HCT116 (cell line): Measurements from ENCODE around the gene RAB19. TPM values are rescaled to one million over a fixed set of nuclear protein-coding genes. Genes with fewer than 3 reads are reported as not detected.

Source experiments
- ATAC-seq: fragments of 200-7000 bp; cut with Tn5 transposase; 2 replicates; pipeline ENCODE4 v1.9.1; 2020; ENCODE audit warnings: mild to moderate bottlenecking, moderate library complexity
- BruUV-seq: library from RNA; stranded (reverse); fragments of 400-500 nt; replicated peaks from 2 replicates; lab custom pipeline; 2021; lab: Mats Ljungman, UMichigan
- CTCF ChIA-PET: fragments of 300-600 bp; sonication (Branson Sonifier 250); formaldehyde crosslinking; loops from one replicate; lab custom pipeline; 2021; ENCODE audit warnings: antibody characterized with exemption; lab: Charles Lee
- POLR2A ChIA-PET: fragments of 300-600, 350-600 bp; sonication (Branson Sonifier 250); formaldehyde crosslinking; loops from one replicate; lab custom pipeline; 2021; ENCODE audit warnings: antibody characterized with exemption; lab: Charles Lee
- RAD21 ChIA-PET, 2 experiments: fragments of 300-600 bp; sonication (Branson Sonifier 250); formaldehyde crosslinking; loops; one replicate each; lab custom pipeline; 2023; ENCODE audit warnings: low total read pairs in 2 of 2; ENCODE audit not compliant: uncharacterized antibody in 2 of 2, unreplicated experiment in 2 of 2, low non-redundant PET in 1 of 2; lab: Charles Lee
- DNase-seq: peaks from one replicate; pipeline ENCODE4 v3.0.0-alpha.2; 2010; ENCODE audit warnings: low read depth, low spot score
- H2AFZ ChIP-seq: fragments of 200-600 bp; shearing (Covaris generic), sonication (generic); 2 replicates; pipeline ENCODE4 v1.6.1; 2017; ENCODE audit warnings: low read depth, mixed run types, mixed read lengths, antibody characterized with exemption, low read length; ENCODE audit not compliant: poor library complexity, severe bottlenecking
- H3K27ac ChIP-seq: 2 replicates; pipeline ENCODE4 v1.5.1; 2012; ENCODE audit warnings: low read depth, low read length
- H3K27me3 ChIP-seq: fragments of 200-600 bp; sonication (generic); 2 replicates; pipeline ENCODE4 v1.6.1; 2016; ENCODE audit warnings: mixed run types, low read length, mixed read lengths; ENCODE audit not compliant: insufficient read depth
- H3K36me3 ChIP-seq, 2 experiments: fragments of 200-500 bp in 1 of 2; fragments of 200-600 bp in 1 of 2; sonication (Bioruptor generic) in 1 of 2; sonication (generic) in 1 of 2; 2 replicates each; pipeline versions ENCODE4 v1.5.1 to v1.6.1; 2014 to 2016; ENCODE audit warnings: low read length in 2 of 2, inconsistent platforms in 1 of 2, mixed read lengths in 1 of 2, mixed run types in 1 of 2; ENCODE audit not compliant: insufficient read depth in 2 of 2, control insufficient read depth in 1 of 2
- H3K4me1 ChIP-seq, 2 experiments: fragments of 200-600 bp in 1 of 2; sonication (generic) in 1 of 2; 2 replicates each; pipeline versions ENCODE4 v1.5.1 to v1.6.1; 2012 to 2017; ENCODE audit warnings: low read length in 2 of 2, inconsistent platforms in 1 of 2, mild to moderate bottlenecking in 1 of 2, mixed read lengths in 1 of 2, mixed run types in 1 of 2, moderate library complexity in 1 of 2; ENCODE audit not compliant: insufficient read depth in 2 of 2, control insufficient read depth in 1 of 2
- H3K4me2 ChIP-seq: fragments of 200-600 bp; sonication (generic); 2 replicates; pipeline ENCODE4 v1.6.1; 2017; ENCODE audit warnings: mixed run types, low read length, mixed read lengths
- H3K4me3 ChIP-seq, 2 experiments: fragments of 200-600 bp in 1 of 2; sonication (generic) in 1 of 2; replicated peaks in 1 of 2; 2 replicates each; pipeline ENCODE4 v1.5.1; 2011 to 2016; ENCODE audit warnings: low read length in 2 of 2, control low read depth in 1 of 2, low read depth in 1 of 2, mild to moderate bottlenecking in 1 of 2, mixed read lengths in 1 of 2, mixed run types in 1 of 2
- H3K79me2 ChIP-seq: fragments of 200-600 bp; sonication (generic); 2 replicates; pipeline ENCODE4 v1.6.1; 2017; ENCODE audit warnings: mild to moderate bottlenecking, mixed run types, low read length, moderate library complexity, mixed read lengths; ENCODE audit not compliant: insufficient read depth
- H3K9ac ChIP-seq: fragments of 200-600 bp; sonication (generic); 2 replicates; pipeline ENCODE4 v1.6.1; 2016; ENCODE audit warnings: low read length, mixed read lengths
- H3K9me2 ChIP-seq: fragments of 200-600 bp; sonication (generic), shearing (Covaris generic); 2 replicates; pipeline ENCODE4 v1.6.1; 2017; ENCODE audit warnings: mixed run types, mild to moderate bottlenecking, moderate library complexity; ENCODE audit not compliant: insufficient read depth
- H3K9me3 ChIP-seq, 2 experiments: fragments of 200-500 bp in 1 of 2; fragments of 200-600 bp in 1 of 2; sonication (Bioruptor generic) in 1 of 2; sonication (generic) in 1 of 2; 2 replicates each; pipeline ENCODE4 v1.6.1; 2014 to 2017; ENCODE audit warnings: low read length in 2 of 2, mixed read lengths in 2 of 2, inconsistent platforms in 1 of 2, low read depth in 1 of 2, mild to moderate bottlenecking in 1 of 2, mixed run types in 1 of 2, moderate library complexity in 1 of 2; ENCODE audit not compliant: control insufficient read depth in 1 of 2, insufficient read depth in 1 of 2
- H4K20me1 ChIP-seq: fragments of 200-600 bp; sonication (generic), shearing (Covaris generic); 2 replicates; pipeline ENCODE4 v1.6.1; 2017; ENCODE audit warnings: mixed run types, mild to moderate bottlenecking, moderate library complexity; ENCODE audit not compliant: insufficient read depth
- EGR1 ChIP-seq: IDR thresholded peaks from 2 replicates; pipeline ENCODE4 v1.6.1; 2012; ENCODE audit warnings: low read depth
- ELF1 ChIP-seq: IDR thresholded peaks from 2 replicates; pipeline ENCODE4 v1.6.1; 2012; ENCODE audit warnings: low read depth, borderline replicate concordance
- POLR2AphosphoS5 ChIP-seq: IDR thresholded peaks from 2 replicates; pipeline ENCODE4 v1.6.1; 2011; ENCODE audit warnings: mild to moderate bottlenecking, low read depth, low read length, moderate library complexity
- SP1 ChIP-seq: IDR thresholded peaks from 2 replicates; pipeline ENCODE4 v1.6.1; 2012; ENCODE audit warnings: low read depth
- SRF ChIP-seq: IDR thresholded peaks from 2 replicates; pipeline ENCODE4 v1.6.1; 2012; ENCODE audit warnings: low read depth
- ZNF274 ChIP-seq: fragments of 200-500 bp; sonication (Bioruptor generic); IDR thresholded peaks from 2 replicates; pipeline ENCODE4 v1.6.1; 2014; ENCODE audit warnings: mild to moderate bottlenecking, low read depth, low read length, inconsistent platforms
- intact Hi-C: fragments of 100-400 bp; cut with micrococcal nuclease; formaldehyde crosslinking; loops from 2 replicates; pipeline ENCODE4 v1.10.0; 2022
- total RNA-seq: library from RNA; stranded (reverse); gene quantifications from one replicate; pipeline ENCODE4 v1.2.1, GENCODE V29; 2021; ENCODE audit not compliant: unreplicated experiment
- TF ChIP-seq, protein P1 (sequence below): IDR thresholded peaks from 2 replicates; pipeline ENCODE4 v1.6.1; 2012
- TF ChIP-seq, protein P2 (sequence below), 3 experiments: fragments of 200-600 bp in 1 of 3; sonication (generic) in 1 of 3; IDR thresholded peaks in 2 of 3; conservative IDR thresholded peaks in 1 of 3; 2 replicates each; pipeline ENCODE4 v1.5.1; 2012 to 2017; ENCODE audit warnings: low read depth in 2 of 3, low read length in 2 of 3, antibody characterized with exemption in 1 of 3, borderline replicate concordance in 1 of 3, control low read depth in 1 of 3, mild to moderate bottlenecking in 1 of 3, mixed read lengths in 1 of 3, mixed run types in 1 of 3, moderate library complexity in 1 of 3; ENCODE audit not compliant: insufficient read depth in 1 of 3

Gene RAB19
- total RNA-seq, 1 experiment from 2014 or later = 2.6 TPM

DNA sequence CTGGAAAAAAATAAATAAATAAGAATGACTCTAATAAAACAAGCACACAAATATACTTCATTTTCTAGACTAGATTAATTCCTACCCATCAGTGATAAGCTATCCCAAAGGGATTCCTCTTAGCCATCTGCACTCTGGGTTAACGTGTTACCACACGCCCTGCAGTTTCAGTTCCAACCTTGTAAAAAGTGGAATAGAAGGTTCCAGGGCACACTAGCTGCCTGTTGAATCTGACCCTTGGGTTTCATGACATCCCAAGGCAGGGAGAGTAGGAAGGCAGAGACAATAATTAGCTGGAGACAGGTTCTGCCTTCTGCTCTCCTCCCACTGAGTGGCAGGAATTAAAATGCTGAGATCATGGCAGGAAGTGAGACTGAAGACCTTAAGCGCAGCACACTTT is 39.0 kb upstream of the RAB19 start:
- Histone ChIP-seq H3K79me2 (no peaks in the 10 kb centered on the region), H2AFZ (no peak overlapping the region), H3K9me2 (no peaks in the 10 kb centered on the region), H3K9ac (no peak overlapping the region)
- no peak for ATAC-seq
- ChIA-PET CTCF (no interaction called here), POLR2A (no interaction called here), RAD21 (no interaction called here)
- no TSS peak for BruUV-seq
- TF ChIP-seq, protein P1, sequence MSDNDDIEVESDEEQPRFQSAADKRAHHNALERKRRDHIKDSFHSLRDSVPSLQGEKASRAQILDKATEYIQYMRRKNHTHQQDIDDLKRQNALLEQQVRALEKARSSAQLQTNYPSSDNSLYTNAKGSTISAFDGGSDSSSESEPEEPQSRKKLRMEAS = no peak
- TF ChIP-seq POLR2AphosphoS5 (no peak), ELF1 (no peak)
- TF ChIP-seq, protein P2, sequence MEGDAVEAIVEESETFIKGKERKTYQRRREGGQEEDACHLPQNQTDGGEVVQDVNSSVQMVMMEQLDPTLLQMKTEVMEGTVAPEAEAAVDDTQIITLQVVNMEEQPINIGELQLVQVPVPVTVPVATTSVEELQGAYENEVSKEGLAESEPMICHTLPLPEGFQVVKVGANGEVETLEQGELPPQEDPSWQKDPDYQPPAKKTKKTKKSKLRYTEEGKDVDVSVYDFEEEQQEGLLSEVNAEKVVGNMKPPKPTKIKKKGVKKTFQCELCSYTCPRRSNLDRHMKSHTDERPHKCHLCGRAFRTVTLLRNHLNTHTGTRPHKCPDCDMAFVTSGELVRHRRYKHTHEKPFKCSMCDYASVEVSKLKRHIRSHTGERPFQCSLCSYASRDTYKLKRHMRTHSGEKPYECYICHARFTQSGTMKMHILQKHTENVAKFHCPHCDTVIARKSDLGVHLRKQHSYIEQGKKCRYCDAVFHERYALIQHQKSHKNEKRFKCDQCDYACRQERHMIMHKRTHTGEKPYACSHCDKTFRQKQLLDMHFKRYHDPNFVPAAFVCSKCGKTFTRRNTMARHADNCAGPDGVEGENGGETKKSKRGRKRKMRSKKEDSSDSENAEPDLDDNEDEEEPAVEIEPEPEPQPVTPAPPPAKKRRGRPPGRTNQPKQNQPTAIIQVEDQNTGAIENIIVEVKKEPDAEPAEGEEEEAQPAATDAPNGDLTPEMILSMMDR (IDR thresholded peaks at IDR 0.05 in 2 of 3, conservative IDR thresholded peaks at IDR 0.05 in 1 of 3; ENCODE audit: borderline replicate concordance in 1 of 3, insufficient read depth in 1 of 3, low read depth in 2 of 3, low read length in 2 of 3) = no peak
- TF ChIP-seq, all 23 proteins: peak for 0
- no peaks in the 10 kb centered on the region for H4K20me1 ChIP-seq
- no peak overlapping the region for H3K27ac ChIP-seq
- no peak for DNase-seq
- no peak overlapping the region for H3K4me2 ChIP-seq
- H3K4me3 ChIP-seq = no peak overlapping the region
- no peaks in the 10 kb centered on the region for H3K9me3 ChIP-seq
- intact Hi-C loops = no loop called here
- no peaks in the 10 kb centered on the region for H3K4me1 ChIP-seq
- H3K27me3 ChIP-seq = no peaks in the 10 kb centered on the region
- H3K36me3 ChIP-seq = peaks cover 0 to 10% of the 10 kb centered on the region in 2 experiments; a peak in 2 of 4 replicates

DNA sequence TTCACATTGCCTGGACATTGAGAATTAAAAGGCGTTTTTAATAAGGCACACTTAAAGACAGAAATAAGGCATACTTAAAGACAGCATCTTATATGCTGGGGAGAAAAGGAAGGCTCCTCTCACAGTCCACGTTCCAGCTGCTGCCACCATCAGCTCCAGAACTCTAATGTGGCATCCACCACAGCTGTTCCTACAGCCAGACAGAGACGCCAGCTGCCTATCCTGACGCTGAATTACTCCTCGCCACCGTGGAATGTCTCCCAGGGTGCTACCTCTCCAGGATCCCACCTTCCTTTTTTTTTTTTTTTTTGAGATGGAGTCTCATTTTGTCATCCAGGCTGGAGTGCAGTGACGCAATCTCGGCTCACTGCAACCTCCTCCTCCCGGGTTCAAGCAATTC is 36.3 kb upstream of the RAB19 start:
- POLR2A ChIA-PET = no interaction called here
- Histone ChIP-seq H3K27ac (no peak overlapping the region), H3K27me3 (no peaks in the 10 kb centered on the region), H3K9ac (no peak overlapping the region)
- intact Hi-C loops = no loop called here
- CTCF ChIA-PET = no interaction called here
- no peak for TF ChIP-seq ZNF274
- TF ChIP-seq SRF = no peak
- no peak for TF ChIP-seq EGR1
- TF ChIP-seq SP1 = no peak
- TF ChIP-seq, all 23 proteins: peak for 0
- Histone ChIP-seq H3K79me2 (peaks cover 3% of the 10 kb centered on the region; the same call in 1 of the 2 replicates), H3K4me1 (no peaks in the 10 kb centered on the region), H3K9me3 (no peaks in the 10 kb centered on the region), H2AFZ (no peak overlapping the region), H3K9me2 (no peaks in the 10 kb centered on the region), H4K20me1 (no peaks in the 10 kb centered on the region), H3K4me3 (no peak overlapping the region), H3K4me2 (no peak overlapping the region), H3K36me3 (peaks cover 0 to 10% of the 10 kb centered on the region in 2 experiments; a peak in 2 of 4 replicates)
- BruUV-seq = no TSS peak
- DNase-seq (no peak), ATAC-seq (no peak)
- RAD21 ChIA-PET = no interaction called here
